HG02973 (cell line): ENCODE data around the gene MYO7A.
A peak's percentile ranks its signal among the peaks of the same experiment; 100 is the strongest.

ENCODE experiments used
- ATAC-seq: cut with Tn5 transposase; IDR thresholded peaks from one replicate; pipeline ENCODE4 v1.9.1; 2021; ENCODE audit warnings: moderate library complexity; ENCODE audit not compliant: unreplicated experiment

The MYO7A gene

GRCh38 chr11:77127920-77128691, at the start of gene MYO7A:
MYO7A (plus strand) TSS chr11:77128246; CDS start chr11:77130635, 2,389 bp downstream.
- no peak for ATAC-seq

- no peak for ATAC-seq
Observed at GRCh38 chr11:77079666-77080065, 48.4 kb upstream of the MYO7A start.

- no peak for ATAC-seq
Observed at GRCh38 chr11:77080643-77081210, 47.3 kb upstream of the MYO7A start.

GRCh38 chr11:77081381-77081851, 46.6 kb upstream of the MYO7A start:
- ATAC-seq, result no peak

- no peak for ATAC-seq
Observed at GRCh38 chr11:77081976-77082836, 45.8 kb upstream of the MYO7A start.

GRCh38 chr11:77082838-77083565, 45.0 kb upstream of the MYO7A start:
- ATAC-seq, result no peak

GRCh38 chr11:77083566-77084245, 44.3 kb upstream of the MYO7A start:
- ATAC-seq, result no peak

GRCh38 chr11:77084581-77085191, 43.4 kb upstream of the MYO7A start:
- no peak for ATAC-seq

GRCh38 chr11:77085652-77086051, 42.4 kb upstream of the MYO7A start:
- no peak for ATAC-seq

GRCh38 chr11:77086521-77087472, 41.2 kb upstream of the MYO7A start:
- no peak for ATAC-seq

GRCh38 chr11:77087723-77088225, 40.3 kb upstream of the MYO7A start:
- no peak for ATAC-seq

- ATAC-seq, result no peak
Observed at GRCh38 chr11:77088236-77089003, 39.6 kb upstream of the MYO7A start.

- ATAC-seq, result no peak
Observed at GRCh38 chr11:77089004-77089545, 39.0 kb upstream of the MYO7A start.

- ATAC-seq, result no peak
Observed at GRCh38 chr11:77090046-77090372, 38.0 kb upstream of the MYO7A start.

- ATAC-seq, result no peak
Observed at GRCh38 chr11:77090373-77091111, 37.5 kb upstream of the MYO7A start.

- ATAC-seq, result peak; percentile 83
Observed at GRCh38 chr11:77091146-77091940, 36.7 kb upstream of the MYO7A start.
